NCI-H2227 treated with DMSO at 0.1 percent for 48 hours (cell line): ENCODE measurements around the gene MED20.

Experiments
- DNase-seq: peaks from one replicate; lab custom pipeline; 2025; lab: John Stamatoyannopoulos, UW

The MED20 gene

GRCh38 chr6:41914343-41914742, 6.6 kb downstream of the MED20 start:
- DNase-seq, result no peak

DNA sequence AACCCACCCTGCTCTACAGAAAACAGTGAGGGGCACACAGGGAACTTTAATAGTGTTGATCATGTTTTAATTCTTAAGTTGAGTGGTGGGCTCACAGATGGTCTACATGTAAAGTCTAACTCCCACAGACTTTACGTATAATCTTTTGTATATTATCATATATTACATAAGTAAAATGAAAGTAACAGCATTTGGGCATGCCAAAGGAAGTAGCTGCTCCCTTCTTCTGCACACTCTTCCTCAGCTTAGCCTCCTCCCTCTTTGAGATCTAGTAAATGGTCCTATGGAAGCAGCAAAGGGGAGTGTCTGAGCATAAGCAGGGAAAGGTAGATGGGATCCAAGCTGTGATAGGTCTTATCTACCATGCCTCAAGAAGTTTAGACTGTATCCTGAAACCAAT, 11.2 kb downstream of the MED20 start:
- no peak for DNase-seq

GRCh38 chr6:41901882-41902519, 18.9 kb downstream of the MED20 start:
- no peak for DNase-seq

GRCh38 chr6:41900861-41901260, 20.1 kb downstream of the MED20 start:
- DNase-seq, result no peak

- DNase-seq, result no peak
These were observed 24.7 kb downstream of the MED20 start for GRCh38 chr6:41896281-41896680.

- DNase-seq, result peak; percentile 86
These were observed 25.4 kb downstream of the MED20 start, which contains the start of gene USP49 for GRCh38 chr6:41895300-41896233. USP49 (minus strand) TSS chr6:41895375; CDS start chr6:41806983, 88,392 bp downstream.

DNA sequence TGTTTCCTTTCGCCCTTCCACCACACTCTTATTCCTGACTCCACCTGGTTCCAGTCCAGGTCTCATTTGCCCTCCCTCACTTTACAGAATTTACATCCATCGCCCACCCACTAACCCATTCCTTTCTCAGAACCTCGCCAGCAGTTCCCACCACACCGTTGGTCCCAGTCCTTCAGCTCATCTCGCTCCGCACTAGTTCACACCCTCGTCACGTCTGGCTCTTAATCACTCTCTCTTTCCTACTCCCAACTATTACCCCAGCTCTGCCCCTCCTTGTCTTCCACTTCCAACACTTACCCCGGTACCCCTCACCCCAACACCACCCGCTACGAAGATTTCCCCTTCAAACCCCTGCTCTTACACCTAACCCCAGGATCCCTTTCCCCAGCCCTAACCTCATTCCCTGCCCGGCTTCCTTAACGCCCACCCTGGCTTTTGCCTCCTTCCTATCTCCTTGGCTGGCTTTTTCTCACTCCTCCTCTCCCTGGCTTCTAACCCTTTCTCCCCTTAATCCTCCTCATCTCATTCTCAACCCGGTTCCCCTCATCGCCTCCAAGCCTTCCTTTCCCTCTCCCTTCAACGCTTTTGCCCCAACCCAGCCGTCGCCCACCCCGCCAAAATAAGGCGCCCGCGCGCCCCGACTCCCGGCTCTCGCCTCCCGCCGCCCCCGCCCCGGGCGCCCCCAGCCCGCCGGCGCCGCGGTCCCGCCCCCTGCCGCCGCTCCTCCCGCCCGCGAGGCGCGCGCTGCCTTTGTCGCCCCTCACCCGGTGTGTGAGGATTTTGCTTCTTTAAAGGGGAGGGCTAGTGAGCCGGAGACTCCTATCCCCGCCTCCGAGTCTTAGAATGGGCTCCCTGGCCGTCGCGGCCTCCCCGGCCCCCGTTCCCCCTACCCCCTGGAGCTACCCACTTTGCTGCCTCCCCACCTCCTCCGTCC, 26.3 kb downstream of the MED20 start:
- DNase-seq, result peak; percentile 32

DNA sequence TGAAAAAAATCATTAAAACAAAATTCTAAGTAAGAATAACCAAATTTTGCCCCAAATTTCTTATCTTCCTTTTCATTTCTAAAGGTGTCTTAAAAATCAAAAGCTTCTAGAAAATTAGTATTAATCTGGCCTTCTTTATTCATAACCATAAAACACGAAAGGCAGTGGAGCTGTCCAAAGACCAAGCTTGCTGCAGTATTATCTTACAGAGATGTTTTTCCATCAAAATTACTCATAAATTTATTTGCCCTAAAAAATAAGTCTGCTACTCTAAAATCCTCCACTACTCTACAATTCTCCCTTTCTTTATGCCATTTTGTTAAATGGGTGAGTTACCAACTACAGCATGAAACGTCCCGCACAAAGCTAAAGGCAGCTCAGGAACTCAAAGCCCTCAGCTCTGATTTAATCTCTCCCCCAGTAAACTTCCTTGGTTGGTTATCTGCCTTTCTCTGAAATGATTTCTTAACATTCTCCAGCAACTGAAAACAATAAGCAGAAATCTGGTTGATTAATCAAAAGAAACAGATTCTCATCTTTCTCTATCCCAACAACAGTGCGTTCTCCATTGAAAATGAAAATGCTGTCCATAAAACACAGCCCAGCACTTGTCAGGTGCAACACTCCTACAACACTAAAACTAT, 27.9 kb downstream of the MED20 start:
- DNase-seq, result no peak

- DNase-seq, result no peak
These were observed 33.6 kb downstream of the MED20 start for GRCh38 chr6:41887331-41887751.

GRCh38 chr6:41885930-41886329, 35.0 kb downstream of the MED20 start:
- no peak for DNase-seq

GRCh38 chr6:41884957-41885356, 36.0 kb downstream of the MED20 start:
- no peak for DNase-seq

DNA sequence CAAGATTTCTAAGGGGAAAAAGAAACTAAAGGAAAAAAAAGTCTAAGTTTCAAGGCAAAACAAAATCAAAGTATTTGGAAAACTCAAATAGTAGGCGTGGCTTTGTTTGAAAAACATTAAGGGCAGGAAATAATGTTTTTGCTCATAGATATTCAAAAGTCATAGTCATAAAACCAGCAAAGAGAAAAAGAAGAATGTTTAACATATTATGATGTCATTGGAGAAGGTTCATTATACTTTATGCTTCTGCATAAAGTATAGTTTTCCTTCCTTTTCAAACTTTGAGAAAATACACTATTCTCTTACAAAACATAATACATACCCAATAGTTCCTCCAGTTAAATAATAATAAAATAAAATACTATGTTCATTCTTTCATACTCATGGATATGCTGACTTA, 39.4 kb downstream of the MED20 start:
- DNase-seq, result no peak

- no peak for DNase-seq
These were observed 42.0 kb downstream of the MED20 start for GRCh38 chr6:41878961-41879405.

GRCh38 chr6:41878246-41878645, 42.7 kb downstream of the MED20 start:
- no peak for DNase-seq

- DNase-seq, result no peak
These were observed 43.8 kb downstream of the MED20 start for GRCh38 chr6:41877051-41877680.

DNA sequence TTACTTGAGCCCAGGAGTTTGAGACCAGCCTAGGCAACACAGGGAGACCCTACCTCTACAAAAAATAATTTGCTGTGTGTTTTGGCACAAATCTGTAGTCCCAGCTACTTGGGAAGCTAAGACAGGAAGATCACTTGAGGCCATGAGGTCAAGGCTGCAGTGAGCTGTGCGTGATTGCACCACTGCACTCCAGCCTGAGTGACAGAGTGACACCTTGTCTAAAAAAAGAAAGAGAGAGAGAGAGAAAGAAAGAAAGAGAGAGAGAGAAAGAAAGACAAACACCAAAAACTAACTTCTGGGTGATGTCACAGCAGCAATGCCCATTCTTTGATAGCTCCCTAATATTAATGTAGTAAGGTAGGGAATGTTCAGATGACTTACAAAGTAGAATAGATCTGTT, 46.2 kb downstream of the MED20 start:
- DNase-seq, result no peak

DNA sequence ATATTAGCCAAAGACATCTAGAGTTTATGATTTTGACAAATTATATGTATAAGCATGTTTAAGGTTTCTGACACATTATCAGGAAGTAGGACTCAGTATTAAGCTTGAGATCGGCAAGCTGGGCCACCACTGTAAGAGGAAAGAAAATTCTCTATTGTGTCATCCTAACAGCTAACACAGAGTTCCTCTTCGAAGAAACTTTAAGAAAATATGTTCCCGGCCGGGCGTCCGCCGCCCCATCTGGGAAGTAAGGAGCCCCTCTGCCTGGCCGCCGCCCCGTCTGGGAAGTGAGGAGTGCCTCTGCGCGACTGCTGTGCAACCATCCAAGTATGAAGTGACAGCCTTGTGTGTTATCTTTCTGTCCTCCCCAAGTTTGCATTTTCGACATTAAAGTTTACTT, 48.8 kb downstream of the MED20 start:
- no peak for DNase-seq

GRCh38 chr6:41871691-41872090, 49.2 kb downstream of the MED20 start:
- no peak for DNase-seq

DNA sequence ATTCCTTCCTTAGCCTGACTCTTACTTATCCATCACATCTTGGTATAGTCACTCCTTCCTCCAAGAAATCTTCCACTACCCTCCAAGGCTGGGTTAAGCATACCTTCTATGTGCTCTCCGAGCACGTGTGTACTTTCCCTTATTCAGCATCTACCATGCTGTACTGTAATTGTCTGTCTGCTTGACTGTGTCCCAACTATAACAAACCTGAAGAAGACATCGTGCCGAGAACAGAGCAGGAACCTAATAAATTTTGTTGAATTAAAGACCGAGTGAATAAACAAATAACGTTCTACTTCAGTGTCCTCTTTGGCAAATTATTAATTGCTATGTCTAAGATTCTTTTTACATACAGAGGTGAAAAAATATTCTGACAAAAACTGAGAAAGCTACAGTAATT, 61.6 kb downstream of the MED20 start:
- DNase-seq, result no peak

- no peak for DNase-seq
These were observed 62.2 kb downstream of the MED20 start for GRCh38 chr6:41858703-41859102.
